ENCODE data around the gene FMO1.

DNA sequence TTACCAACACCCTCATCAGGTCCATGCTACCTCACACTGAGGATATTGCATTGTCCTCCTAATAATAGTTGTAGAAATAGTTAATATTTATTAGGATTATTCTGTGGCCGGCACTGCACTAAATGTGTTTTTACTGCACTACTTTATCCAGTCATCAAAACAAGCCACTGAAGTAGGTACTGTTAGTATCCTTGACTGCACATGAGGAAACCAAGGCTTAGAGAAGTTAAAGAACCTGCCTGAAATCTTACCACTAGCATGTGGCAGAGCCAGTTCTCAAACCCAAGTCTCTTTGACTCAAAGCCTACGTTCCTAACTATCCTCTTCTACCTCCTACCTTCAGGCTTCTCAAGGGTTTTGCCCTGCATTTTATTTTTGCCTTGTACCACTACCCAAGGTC is 30.9 kb downstream of the FMO1 start:
- TF ChIP-seq, protein P1, sequence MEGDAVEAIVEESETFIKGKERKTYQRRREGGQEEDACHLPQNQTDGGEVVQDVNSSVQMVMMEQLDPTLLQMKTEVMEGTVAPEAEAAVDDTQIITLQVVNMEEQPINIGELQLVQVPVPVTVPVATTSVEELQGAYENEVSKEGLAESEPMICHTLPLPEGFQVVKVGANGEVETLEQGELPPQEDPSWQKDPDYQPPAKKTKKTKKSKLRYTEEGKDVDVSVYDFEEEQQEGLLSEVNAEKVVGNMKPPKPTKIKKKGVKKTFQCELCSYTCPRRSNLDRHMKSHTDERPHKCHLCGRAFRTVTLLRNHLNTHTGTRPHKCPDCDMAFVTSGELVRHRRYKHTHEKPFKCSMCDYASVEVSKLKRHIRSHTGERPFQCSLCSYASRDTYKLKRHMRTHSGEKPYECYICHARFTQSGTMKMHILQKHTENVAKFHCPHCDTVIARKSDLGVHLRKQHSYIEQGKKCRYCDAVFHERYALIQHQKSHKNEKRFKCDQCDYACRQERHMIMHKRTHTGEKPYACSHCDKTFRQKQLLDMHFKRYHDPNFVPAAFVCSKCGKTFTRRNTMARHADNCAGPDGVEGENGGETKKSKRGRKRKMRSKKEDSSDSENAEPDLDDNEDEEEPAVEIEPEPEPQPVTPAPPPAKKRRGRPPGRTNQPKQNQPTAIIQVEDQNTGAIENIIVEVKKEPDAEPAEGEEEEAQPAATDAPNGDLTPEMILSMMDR (IDR thresholded peaks at IDR 0.05), result no peak
- TF ChIP-seq EZH2 (IDR thresholded peaks at IDR 0.05; ENCODE audit: borderline replicate concordance, insufficient read depth, low read depth, low read length, poor library complexity, severe bottlenecking), result no peak

All from B cell (primary cell).